GM10266 (cell line): ENCODE measurements around the gene SLC2A1.
A peak's percentile ranks its signal among the peaks of the same experiment; 100 is the strongest.

Experiments used
- DNase-seq: peaks from one replicate; pipeline ENCODE4 v3.0.0; 2012; ENCODE audit errors: extremely low spot score
- TF ChIP-seq, protein P1 (sequence below): IDR thresholded peaks from 2 replicates; pipeline ENCODE4 v1.5.1; 2012; ENCODE audit warnings: mild to moderate bottlenecking, low read depth; ENCODE audit not compliant: control insufficient read depth, insufficient read depth; ENCODE audit errors: missing control alignments

SLC2A1 gene

DNA sequence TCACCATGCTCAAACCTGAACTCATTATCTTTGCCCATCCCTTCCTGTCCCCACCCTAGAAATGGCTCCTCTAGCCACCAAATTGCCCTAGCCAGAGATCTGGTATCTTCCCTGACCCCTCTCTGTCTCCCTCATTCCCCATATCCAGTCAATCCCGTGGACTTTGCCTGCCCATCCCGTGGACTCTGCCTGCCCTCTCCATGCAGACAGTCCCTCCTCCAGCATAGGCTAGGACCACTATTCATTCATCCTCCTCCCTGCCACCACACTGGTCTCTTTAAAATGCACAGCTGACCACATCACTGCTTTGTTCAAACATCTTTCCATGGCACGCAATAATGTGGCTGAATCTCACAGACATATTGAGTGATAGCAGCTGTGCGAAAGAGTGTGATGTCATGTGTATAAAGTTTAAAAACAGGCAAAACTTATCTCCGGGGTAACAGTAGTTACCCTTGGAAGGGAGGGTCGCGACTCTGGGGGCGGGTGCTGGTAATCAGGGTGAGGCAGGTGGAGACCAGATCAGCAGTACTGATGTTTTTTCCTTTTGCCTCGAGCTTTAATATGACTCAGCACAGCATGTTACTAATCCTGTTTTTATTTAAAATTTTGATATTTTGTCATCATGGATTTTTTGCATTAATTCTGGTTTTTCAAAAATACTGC lies 4.8 kb upstream of the SLC2A1 start:
- TF ChIP-seq, protein P1, sequence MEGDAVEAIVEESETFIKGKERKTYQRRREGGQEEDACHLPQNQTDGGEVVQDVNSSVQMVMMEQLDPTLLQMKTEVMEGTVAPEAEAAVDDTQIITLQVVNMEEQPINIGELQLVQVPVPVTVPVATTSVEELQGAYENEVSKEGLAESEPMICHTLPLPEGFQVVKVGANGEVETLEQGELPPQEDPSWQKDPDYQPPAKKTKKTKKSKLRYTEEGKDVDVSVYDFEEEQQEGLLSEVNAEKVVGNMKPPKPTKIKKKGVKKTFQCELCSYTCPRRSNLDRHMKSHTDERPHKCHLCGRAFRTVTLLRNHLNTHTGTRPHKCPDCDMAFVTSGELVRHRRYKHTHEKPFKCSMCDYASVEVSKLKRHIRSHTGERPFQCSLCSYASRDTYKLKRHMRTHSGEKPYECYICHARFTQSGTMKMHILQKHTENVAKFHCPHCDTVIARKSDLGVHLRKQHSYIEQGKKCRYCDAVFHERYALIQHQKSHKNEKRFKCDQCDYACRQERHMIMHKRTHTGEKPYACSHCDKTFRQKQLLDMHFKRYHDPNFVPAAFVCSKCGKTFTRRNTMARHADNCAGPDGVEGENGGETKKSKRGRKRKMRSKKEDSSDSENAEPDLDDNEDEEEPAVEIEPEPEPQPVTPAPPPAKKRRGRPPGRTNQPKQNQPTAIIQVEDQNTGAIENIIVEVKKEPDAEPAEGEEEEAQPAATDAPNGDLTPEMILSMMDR, result no peak
- no peak for DNase-seq

DNA sequence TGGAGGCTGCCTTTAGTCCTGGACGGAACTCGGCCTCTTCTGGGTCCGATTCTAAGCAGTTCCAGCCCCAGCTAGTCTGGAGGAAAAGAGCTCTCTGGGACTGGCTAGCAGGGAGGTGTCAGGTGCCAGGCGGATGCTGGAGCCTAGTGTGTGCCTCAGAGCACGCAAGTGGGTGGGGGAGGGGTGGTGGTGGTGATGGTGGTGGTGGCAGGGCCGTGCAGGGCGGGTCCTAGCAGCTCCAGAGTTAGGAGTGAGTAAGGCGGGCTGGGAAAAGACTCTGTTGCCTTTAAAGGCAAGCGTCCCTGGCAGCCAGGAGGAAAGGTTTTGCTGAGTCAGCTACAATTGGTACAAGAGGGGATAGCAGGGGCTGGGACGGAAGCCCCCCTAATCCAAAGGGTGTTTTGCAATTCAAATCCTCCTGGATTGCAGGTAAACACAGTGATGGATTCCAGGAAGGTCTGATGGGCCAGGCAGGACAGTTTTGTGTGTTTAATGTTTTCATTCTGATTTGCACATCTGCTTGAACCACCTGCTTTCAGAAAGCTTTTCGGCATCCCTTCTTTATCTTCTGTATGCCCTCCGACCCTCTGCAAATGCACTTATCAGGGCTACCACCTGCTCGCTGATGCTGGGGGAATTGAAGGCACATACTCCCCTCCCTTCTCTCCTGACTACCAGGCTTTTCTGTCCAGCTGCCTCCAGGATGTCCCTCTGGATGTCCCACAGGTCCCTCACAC lies 4.1 kb upstream of the SLC2A1 start:
- no peak for DNase-seq
- TF ChIP-seq, protein P1, result no peak

DNA sequence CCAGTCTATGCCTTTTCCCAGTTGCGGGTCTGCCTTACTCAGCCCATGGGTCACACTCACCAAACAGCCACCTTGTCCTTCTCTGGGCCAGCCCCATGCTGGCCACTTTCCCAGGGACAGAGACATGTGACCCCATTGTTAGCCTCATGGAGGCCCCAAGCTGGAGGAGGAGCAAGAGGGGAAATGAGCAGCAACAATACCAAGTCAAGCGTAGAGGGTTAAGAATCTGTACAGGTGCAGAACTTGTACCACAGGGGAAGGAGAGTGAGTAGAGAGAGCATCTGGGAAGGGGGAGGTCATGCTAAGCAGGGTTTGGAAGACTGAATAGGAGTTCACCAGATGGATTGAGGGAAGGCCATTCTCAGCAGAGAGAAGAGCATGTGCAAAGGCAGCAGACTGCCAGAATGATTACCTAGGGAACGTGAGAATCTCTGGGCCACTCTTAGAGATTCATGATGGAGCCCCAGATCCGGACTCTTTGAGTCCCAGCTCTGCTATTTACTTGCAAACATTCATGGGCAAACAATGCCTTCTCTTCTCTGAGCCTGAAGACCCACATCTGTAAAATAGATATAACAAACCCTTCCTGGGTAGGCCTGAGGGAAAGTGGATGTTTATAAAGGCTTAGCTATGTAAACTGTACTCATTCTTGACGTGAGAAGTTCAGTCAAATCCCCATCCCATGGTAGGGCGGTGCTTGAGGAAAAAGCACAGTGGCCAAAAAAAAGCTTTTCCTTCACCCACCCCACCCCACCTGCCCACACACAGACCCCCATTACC lies 2.8 kb upstream of the SLC2A1 start:
- no peak for DNase-seq
- TF ChIP-seq, protein P1, result no peak

DNA sequence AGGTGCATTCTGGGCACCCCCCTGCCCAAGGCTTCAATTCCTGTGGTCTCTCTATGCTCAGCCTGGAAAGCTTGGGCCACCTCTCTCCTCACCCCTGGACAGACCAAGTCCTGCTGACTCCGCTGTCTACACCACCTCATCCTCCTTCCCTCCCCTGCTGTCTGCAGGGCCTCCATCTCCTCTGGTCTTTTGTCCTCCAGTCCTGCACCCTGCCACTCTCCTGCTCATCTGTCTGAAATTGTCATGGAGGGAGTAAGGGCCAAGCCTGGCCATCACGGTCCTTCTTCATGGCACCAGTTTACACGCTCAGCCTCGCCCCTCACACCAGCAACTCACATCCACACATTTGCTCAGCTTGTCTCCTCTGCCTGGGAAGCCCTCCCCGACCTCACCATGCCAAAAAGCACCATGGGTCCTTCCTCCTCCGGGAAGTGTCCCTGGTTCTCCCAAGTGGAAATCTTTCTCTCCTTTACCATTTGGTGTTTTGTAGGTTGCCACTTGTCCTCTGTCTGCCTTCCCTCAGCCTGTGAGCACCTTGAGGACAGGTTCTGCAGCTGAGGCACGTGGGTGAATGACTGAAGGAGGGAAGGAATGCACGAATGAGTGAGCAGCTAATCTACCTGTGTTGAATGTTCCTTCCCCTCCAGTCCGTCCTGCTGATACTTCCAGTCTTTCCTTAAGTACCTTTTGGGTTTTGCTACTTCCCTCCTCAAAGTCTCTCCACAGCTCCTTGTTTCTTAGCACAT lies 2.1 kb upstream of the SLC2A1 start:
- TF ChIP-seq, protein P1, result no peak

DNA sequence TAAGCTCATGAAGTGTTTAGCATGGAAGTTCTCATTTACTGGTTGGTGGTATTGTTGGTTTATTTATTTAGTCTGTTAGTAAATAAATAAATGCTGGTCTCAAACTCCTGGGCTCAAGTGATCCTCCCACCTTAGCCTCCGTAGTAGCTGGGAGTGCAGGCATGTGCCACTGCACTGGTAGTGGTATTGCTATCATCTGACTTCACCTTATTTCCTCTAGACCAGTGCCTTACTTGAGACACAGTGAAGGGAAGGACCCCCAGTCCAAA lies 1.4 kb upstream of the SLC2A1 start:
- DNase-seq, result no peak
- TF ChIP-seq, protein P1, result no peak

More for the DNA sequence above, 2.1 kb upstream of the SLC2A1 start:
- DNase-seq, result no peak

DNA sequence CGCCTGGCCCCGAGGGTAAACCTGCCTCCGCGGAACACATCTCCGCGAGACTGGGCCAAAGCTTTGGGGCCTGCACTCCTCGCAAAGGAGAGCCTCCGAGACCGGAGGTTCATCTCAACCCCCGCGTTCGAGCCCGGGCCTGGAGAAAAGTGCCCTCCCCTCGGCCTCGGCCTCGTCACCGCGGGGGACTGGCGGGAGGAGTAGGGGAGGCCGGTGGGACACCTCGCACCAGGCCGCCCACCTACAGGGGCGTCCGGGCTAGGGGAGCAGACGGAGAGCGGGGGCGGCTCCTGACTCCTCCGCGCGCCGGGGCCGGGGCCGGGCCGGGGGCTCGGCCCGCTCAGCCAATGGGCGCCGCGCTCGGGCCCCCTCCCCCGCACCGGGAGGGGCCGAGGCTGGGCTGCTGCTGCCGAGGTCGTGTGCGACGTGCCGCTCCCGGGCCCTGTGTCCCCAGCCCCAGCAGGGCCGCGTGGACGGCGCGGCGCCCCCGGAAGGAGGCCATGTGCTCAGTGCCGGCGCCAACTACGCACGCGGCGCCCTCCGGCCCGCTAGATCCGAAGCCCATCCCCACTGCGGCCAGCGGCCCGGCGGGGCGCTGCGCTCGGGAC lies 684 bp downstream of the SLC2A1 start:
- TF ChIP-seq, protein P1, result no peak
- DNase-seq, result peak; percentile 90
